Ishikawa (cell line): Measurements from ENCODE around the gene ASIC2.

Source experiments
- EGR1 ChIP-seq: IDR thresholded peaks from 2 replicates; pipeline ENCODE4 v1.6.1; 2012
- RAD21 ChIP-seq: IDR thresholded peaks from 2 replicates; pipeline ENCODE4 v1.6.1; 2012; ENCODE audit warnings: low read depth
- TAF1 ChIP-seq: IDR thresholded peaks from 2 replicates; pipeline ENCODE4 v1.6.1; 2012; ENCODE audit warnings: low read depth, mild to moderate bottlenecking
- TF ChIP-seq, protein P1 (sequence below): IDR thresholded peaks from 2 replicates; pipeline ENCODE4 v1.6.1; 2012
- TF ChIP-seq, protein P2 (sequence below): IDR thresholded peaks from 2 replicates; pipeline ENCODE4 v1.6.1; 2012; ENCODE audit warnings: low read depth, mild to moderate bottlenecking
- TF ChIP-seq, protein P3 (sequence below): IDR thresholded peaks from 2 replicates; pipeline ENCODE4 v1.6.1; 2012

DNA sequence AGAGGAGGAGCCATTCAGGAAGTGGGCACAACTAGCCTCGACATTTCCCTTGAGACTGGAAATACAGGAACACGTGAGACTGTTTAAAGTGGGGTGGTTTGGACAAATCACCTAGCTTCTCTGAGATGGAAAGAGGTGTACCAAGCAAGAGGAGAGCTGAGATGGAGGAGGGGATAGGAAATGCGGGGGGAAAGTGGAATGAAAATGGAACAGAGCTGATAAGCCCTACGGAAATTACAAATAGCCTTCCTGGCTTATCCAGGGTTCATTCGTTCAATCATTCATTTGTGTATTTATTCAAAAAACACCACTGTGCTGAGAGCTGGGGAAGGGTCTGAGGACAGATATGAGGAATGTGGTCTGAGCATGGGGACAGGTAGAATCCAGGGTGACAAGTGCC is 64.1 kb downstream of the ASIC2 start:
- TF ChIP-seq TAF1 (no peak), EGR1 (no peak), RAD21 (no peak)
- TF ChIP-seq, protein P1, sequence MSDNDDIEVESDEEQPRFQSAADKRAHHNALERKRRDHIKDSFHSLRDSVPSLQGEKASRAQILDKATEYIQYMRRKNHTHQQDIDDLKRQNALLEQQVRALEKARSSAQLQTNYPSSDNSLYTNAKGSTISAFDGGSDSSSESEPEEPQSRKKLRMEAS = no peak
- TF ChIP-seq, protein P2, sequence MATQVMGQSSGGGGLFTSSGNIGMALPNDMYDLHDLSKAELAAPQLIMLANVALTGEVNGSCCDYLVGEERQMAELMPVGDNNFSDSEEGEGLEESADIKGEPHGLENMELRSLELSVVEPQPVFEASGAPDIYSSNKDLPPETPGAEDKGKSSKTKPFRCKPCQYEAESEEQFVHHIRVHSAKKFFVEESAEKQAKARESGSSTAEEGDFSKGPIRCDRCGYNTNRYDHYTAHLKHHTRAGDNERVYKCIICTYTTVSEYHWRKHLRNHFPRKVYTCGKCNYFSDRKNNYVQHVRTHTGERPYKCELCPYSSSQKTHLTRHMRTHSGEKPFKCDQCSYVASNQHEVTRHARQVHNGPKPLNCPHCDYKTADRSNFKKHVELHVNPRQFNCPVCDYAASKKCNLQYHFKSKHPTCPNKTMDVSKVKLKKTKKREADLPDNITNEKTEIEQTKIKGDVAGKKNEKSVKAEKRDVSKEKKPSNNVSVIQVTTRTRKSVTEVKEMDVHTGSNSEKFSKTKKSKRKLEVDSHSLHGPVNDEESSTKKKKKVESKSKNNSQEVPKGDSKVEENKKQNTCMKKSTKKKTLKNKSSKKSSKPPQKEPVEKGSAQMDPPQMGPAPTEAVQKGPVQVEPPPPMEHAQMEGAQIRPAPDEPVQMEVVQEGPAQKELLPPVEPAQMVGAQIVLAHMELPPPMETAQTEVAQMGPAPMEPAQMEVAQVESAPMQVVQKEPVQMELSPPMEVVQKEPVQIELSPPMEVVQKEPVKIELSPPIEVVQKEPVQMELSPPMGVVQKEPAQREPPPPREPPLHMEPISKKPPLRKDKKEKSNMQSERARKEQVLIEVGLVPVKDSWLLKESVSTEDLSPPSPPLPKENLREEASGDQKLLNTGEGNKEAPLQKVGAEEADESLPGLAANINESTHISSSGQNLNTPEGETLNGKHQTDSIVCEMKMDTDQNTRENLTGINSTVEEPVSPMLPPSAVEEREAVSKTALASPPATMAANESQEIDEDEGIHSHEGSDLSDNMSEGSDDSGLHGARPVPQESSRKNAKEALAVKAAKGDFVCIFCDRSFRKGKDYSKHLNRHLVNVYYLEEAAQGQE = no peak
- TF ChIP-seq, protein P3, sequence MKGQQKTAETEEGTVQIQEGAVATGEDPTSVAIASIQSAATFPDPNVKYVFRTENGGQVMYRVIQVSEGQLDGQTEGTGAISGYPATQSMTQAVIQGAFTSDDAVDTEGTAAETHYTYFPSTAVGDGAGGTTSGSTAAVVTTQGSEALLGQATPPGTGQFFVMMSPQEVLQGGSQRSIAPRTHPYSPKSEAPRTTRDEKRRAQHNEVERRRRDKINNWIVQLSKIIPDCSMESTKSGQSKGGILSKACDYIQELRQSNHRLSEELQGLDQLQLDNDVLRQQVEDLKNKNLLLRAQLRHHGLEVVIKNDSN = no peak
